22Rv1 (cell line): ENCODE results near the gene FREY1.

Experiments used
- ZFX ChIP-seq: fragments of 450-650 bp; IDR thresholded peaks from 2 replicates; pipeline ENCODE4 v1.6.1; 2017; ENCODE audit warnings: antibody characterized with exemption, borderline replicate concordance
- TF ChIP-seq, protein P1 (sequence below): fragments of 450-650 bp; IDR thresholded peaks from 2 replicates; pipeline ENCODE4 v1.5.1; 2017; ENCODE audit warnings: mild to moderate bottlenecking

DNA sequence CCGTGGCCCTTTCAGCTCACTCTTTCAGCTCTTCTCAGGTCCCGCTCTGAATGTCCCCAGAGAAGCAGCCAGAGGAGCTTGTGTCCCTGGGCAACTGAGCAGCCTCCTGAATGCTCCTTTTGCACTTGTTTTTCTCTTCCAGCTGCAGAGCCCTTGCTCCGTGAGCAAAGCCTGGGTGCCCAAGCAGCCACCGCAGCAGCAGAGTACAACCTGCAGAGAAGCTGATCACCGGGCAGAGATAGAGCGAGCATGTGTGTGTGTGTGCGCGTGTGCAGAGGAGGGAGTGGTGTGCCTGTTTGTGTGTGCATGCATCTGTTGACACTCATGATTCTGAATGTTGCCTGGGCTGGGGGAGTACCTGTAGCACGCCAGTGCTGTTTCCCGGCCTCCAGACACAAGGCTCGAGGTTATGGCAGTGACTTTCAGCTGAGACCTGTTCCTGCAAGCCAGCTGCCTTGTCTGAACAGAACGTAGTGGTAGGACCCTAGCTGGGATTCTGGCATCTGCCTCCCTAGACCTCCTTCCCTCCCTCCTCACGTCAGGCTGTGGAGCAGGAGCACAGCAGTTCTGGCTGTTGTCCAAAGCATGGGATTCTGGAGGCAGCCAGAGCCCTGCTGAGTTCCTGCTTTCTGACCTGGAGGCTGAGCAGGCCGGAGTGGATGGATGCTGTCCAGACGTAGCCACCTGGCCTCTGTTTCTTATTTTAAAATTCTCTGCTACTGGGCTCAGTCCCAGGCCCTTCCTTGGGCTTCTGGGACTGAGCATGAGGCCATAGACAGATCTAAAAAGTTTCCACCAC is 26.1 kb downstream of the FREY1 start:
- TF ChIP-seq, protein P1, sequence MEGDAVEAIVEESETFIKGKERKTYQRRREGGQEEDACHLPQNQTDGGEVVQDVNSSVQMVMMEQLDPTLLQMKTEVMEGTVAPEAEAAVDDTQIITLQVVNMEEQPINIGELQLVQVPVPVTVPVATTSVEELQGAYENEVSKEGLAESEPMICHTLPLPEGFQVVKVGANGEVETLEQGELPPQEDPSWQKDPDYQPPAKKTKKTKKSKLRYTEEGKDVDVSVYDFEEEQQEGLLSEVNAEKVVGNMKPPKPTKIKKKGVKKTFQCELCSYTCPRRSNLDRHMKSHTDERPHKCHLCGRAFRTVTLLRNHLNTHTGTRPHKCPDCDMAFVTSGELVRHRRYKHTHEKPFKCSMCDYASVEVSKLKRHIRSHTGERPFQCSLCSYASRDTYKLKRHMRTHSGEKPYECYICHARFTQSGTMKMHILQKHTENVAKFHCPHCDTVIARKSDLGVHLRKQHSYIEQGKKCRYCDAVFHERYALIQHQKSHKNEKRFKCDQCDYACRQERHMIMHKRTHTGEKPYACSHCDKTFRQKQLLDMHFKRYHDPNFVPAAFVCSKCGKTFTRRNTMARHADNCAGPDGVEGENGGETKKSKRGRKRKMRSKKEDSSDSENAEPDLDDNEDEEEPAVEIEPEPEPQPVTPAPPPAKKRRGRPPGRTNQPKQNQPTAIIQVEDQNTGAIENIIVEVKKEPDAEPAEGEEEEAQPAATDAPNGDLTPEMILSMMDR = no peak
- no peak for TF ChIP-seq ZFX
